Natural killer cell treated with Interleukin-12 subunit alpha and Interleukin-12 subunit beta and Interleukin-15 and Interleukin-18, amount 100 ng/mL, for 72 hours (primary cell): ENCODE measurements around the gene HTR2A. TPM values are rescaled to one million over a fixed set of nuclear protein-coding genes. Genes with fewer than 3 reads are reported as not detected.
"Not testable (repeated sequence)": the region's sequence is repeated elsewhere in the genome, so short reads cannot be mapped to it uniquely, and the experiment has no call there.

Experiments
- ATAC-seq, 2 donors: fragments of 150-1000 bp; cut with Tn5 transposase in 1 of 2; sonication (Bioruptor Pico), chemical (Tn5 transposase) in 1 of 2; 2 replicates each; pipeline ENCODE4 v1.10.0; 2021
- DNase-seq: peaks from one replicate; pipeline ENCODE4 v3.0.0; 2022; ENCODE audit warnings: low spot score
- H3K27ac Mint-ChIP-seq, 2 donors: 1 replicate in 1 of 2; 2 replicates in 1 of 2; pipeline ENCODE4 v1.8.0; 2022; ENCODE audit warnings: mixed read lengths in 2 of 2, mild to moderate bottlenecking in 1 of 2, moderate library complexity in 1 of 2
- H3K27me3 Mint-ChIP-seq, 2 donors: 1 replicate in 1 of 2; 2 replicates in 1 of 2; pipeline ENCODE4 v1.8.0; 2022; ENCODE audit warnings: mixed read lengths in 2 of 2
- H3K36me3 Mint-ChIP-seq: one replicate; pipeline ENCODE4 v1.8.0; 2022; ENCODE audit warnings: mixed read lengths
- H3K4me1 Mint-ChIP-seq, 2 donors: 1 replicate in 1 of 2; 2 replicates in 1 of 2; pipeline ENCODE4 v1.8.0; 2022; ENCODE audit warnings: low read depth in 2 of 2, mixed read lengths in 2 of 2, mild to moderate bottlenecking in 1 of 2
- H3K4me3 Mint-ChIP-seq: one replicate; pipeline ENCODE4 v1.8.0; 2022; ENCODE audit warnings: mixed read lengths
- H3K9me3 Mint-ChIP-seq: 2 replicates; pipeline ENCODE4 v1.8.0; 2022; ENCODE audit warnings: mixed read lengths
- total RNA-seq, 2 donors: library from RNA; stranded (reverse); gene quantifications; one replicate each; pipeline ENCODE4 v1.2.3, GENCODE V29; 2022

The HTR2A gene
- total RNA-seq, 2 donors from 2014 or later, result not detected

DNA sequence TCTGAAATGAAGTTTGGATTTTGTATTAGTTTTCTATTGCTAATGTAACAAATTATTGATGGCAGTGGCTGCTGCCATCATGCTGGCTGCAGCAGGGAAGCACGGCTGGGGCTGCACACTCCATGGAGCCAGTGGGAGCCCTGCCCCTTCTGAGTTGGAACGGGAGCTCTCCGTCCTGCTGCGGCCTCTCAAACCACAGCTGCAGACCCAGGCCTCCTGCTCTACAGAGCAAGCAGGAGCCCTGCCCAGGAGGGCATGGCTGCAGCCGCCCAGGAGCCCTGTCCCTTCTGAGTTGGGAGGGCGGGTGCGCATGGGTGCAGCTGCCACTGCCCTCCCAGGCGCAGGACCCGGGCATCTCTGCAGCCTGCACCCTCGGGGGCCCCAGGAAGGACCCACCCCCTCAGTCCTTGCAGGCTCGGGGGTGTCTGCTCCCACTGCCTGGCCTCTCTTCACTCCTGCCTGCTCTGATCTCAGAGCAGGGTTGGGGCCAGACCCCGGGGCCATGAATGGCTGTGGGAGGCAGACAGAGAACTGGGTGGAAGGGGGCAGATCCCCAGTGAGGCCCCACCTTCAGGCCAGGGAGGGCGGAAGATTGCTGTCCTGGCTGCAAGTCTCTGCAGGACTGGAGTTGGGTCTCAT lies 78.9 kb downstream of the HTR2A start:
- peaks cover 11 to 20% of the 10 kb centered on the region in 2 donors for H3K27me3 Mint-ChIP-seq
- H3K36me3 Mint-ChIP-seq, result peaks cover 7% of the 10 kb centered on the region
- no peak overlapping the region for H3K27ac Mint-ChIP-seq
- H3K4me1 Mint-ChIP-seq, result no peaks in the 10 kb centered on the region
- no peak overlapping the region for H3K4me3 Mint-ChIP-seq
- DNase-seq (no peak), ATAC-seq (peak; percentile 11 to 13)
- H3K9me3 Mint-ChIP-seq, result peaks cover 2% of the 10 kb centered on the region

DNA sequence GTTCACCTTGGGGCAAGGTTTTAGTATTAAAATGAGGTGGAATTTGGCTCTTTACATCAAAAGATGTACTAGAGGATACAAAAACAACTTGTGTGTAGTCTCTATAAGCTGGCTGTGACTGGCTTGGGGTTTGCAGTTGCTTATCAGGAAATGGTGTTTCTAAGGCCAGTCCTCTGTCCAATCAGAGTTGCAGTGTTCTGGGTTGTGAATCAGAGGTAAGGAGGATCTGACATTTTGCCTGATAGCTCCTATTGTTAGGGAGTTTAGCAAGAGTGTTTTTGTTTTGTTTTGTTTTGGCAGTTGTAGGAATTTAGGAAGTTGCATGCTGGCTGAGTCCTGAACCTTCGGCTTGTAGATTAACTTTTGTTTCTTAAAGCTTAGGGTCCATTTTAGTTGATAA lies 79.8 kb downstream of the HTR2A start:
- peaks cover 14 to 23% of the 10 kb centered on the region in 2 donors for H3K27me3 Mint-ChIP-seq
- peaks cover 8% of the 10 kb centered on the region for H3K9me3 Mint-ChIP-seq
- H3K4me3 Mint-ChIP-seq, result no peak overlapping the region
- DNase-seq (no peak), ATAC-seq (no peak)
- no peaks in the 10 kb centered on the region for H3K4me1 Mint-ChIP-seq
- no peak overlapping the region for H3K27ac Mint-ChIP-seq
- H3K36me3 Mint-ChIP-seq, result peaks cover 16% of the 10 kb centered on the region

DNA sequence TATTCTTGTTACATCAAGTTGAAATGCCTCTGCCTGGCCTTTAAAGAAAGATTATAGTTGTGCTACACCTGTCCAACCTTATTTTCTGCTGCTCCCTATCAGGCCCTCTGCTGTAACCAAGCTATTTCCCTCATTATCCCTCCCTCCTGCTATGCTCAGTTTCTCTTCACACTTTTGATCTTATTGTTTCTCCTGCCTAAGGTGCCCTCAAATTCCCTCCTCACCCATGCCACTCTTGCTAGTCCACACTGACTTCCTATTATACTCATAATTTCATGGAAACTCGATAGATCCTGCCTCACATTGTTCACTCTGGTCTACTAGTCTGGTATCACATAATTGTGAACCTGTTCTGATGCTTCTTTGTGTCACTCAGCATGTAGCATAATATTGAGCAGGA lies 80.5 kb downstream of the HTR2A start:
- no peak overlapping the region for H3K27ac Mint-ChIP-seq
- H3K4me1 Mint-ChIP-seq, result no peaks in the 10 kb centered on the region
- DNase-seq, result no peak
- H3K27me3 Mint-ChIP-seq, result peaks cover 15 to 28% of the 10 kb centered on the region in 2 donors
- H3K4me3 Mint-ChIP-seq, result no peak overlapping the region
- ATAC-seq, result no peak
- peaks cover 20% of the 10 kb centered on the region for H3K36me3 Mint-ChIP-seq
- peaks cover 10% of the 10 kb centered on the region for H3K9me3 Mint-ChIP-seq

DNA sequence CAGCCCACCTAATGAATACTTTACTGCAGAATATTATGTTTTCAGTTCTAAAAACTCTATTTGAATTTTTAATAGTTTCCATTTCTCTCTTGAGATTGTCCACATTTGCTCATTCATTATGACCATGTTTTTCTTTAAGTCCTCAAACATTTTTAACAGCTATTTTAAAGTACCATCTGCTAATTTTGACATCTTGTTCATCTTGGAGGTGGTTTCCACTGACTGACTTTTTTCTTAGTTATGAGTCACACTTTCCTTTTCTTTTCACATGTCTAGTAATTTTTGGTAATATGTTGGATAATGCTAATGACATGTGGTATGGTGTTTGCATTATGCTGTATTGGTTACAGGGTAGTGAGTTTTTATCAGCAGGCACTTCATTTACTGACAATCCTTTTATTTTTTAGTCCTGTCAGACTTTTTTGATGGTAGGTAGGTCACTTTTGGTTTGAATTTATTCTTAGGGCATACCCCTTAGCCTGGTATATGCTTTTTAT lies 84.5 kb downstream of the HTR2A start:
- peaks cover 16 to 31% of the 10 kb centered on the region in 2 donors for H3K27me3 Mint-ChIP-seq
- H3K4me3 Mint-ChIP-seq, result no peak overlapping the region

DNA sequence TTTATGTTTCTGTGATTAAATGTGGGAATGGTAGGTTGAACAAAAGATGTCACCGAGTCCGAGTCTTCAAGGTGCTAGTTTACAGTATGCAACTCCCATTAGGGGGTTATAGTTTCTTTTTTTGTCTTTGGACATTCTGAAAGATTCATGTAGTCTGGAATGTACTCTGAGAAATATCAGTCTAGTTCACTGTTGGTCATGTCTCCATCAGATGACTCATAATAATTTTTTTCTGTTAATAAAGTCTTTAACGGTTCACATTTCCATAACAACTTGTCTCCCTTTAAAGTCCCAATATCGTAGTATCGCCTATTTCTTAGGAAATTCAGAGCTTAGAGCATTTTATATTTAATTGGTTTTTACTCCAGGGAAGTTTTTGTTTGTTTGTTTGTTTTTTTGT lies 86.4 kb downstream of the HTR2A start:
- Mint-ChIP-seq H3K9me3 (peaks cover 10% of the 10 kb centered on the region), H3K27me3 (peaks cover 13 to 23% of the 10 kb centered on the region in 2 donors), H3K4me1 (no peaks in the 10 kb centered on the region), H3K27ac (no peak overlapping the region), H3K4me3 (no peak overlapping the region), H3K36me3 (peaks cover 20% of the 10 kb centered on the region)
- DNase-seq, result no peak
- no peak for ATAC-seq

More for the DNA sequence above, 84.5 kb downstream of the HTR2A start:
- ATAC-seq (no peak), DNase-seq (no peak)
- peaks cover 10% of the 10 kb centered on the region for H3K9me3 Mint-ChIP-seq
- no peak overlapping the region for H3K27ac Mint-ChIP-seq
- H3K4me1 Mint-ChIP-seq, result no peaks in the 10 kb centered on the region
- peaks cover 20% of the 10 kb centered on the region for H3K36me3 Mint-ChIP-seq

DNA sequence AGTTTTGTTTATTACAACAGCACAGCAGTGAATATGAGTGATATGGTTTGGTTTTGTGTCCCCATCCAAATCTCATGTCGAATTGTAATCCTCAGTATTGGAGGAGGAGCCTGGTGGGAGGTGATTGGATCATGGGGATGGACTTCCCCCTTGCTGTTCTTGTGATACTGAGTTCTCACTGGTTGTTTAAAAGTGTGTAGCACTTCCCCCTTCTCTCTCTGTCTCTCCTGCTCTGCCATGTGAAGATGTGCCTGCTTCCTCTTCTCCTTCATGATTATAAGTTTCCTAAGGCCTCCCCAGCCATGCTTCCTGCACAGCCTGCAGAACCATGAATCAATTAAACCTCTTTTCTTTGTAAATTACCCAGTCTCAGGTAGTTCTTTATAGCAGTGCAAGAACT lies 91.9 kb downstream of the HTR2A start:
- not testable (repeated sequence) for H3K9me3 Mint-ChIP-seq, H3K4me1 Mint-ChIP-seq, H3K4me3 Mint-ChIP-seq, H3K27ac Mint-ChIP-seq, H3K36me3 Mint-ChIP-seq, ATAC-seq, DNase-seq
- peaks cover 9 to 12% of the 10 kb centered on the region in 2 donors for H3K27me3 Mint-ChIP-seq

DNA sequence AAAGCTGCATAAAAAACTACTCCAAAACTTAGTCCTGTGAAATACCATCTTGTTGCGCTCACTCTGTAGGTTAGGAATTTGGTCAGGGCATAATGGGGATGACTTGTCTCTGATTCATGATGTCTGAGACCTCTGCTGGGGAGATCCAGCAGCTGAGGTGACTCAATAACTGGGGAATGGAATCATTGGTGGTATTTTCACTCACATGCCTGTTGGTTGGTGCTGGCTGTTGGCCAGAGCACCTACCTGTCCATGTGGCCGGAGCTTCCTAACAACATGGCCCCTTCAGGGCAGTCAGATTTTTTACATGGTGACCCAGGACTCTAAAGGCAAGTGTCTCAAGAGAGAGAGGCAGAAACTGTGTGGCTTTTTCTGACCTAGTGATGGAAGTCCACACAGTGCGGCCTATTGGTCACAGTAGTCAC lies 92.5 kb downstream of the HTR2A start:
- no peaks in the 10 kb centered on the region for H3K36me3 Mint-ChIP-seq
- no peak overlapping the region for H3K27ac Mint-ChIP-seq

DNA sequence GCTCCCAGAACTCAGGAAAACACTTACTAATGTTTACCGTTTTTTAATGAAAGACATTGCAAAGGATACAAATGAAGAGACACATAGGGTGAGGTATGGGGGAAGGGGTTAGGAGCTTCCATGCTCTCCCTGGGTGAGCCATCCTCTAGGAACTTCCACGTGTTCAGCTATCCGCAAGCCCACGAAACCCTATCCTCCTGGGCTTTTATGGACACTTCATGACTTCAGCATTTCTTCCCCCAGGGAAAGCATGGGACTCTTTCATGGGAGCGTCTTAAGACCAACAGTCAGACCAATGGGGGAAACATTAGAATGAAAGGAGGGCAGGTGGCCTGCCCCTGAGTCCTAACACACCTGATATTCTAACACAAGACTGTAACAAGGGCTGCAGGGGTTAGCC lies 93.3 kb downstream of the HTR2A start:
- Mint-ChIP-seq H3K27me3 (peaks cover 7 to 12% of the 10 kb centered on the region in 2 donors), H3K4me3 (no peak overlapping the region), H3K9me3 (peaks cover 3% of the 10 kb centered on the region), H3K27ac (no peak overlapping the region), H3K4me1 (no peaks in the 10 kb centered on the region), H3K36me3 (no peaks in the 10 kb centered on the region)
- no peak for DNase-seq
- no peak for ATAC-seq

More for the DNA sequence above, 92.5 kb downstream of the HTR2A start:
- H3K9me3 Mint-ChIP-seq, result peaks cover 3% of the 10 kb centered on the region
- H3K27me3 Mint-ChIP-seq, result peaks cover 7 to 12% of the 10 kb centered on the region in 2 donors
- ATAC-seq, result no peak
- H3K4me3 Mint-ChIP-seq, result no peak overlapping the region
- no peaks in the 10 kb centered on the region for H3K4me1 Mint-ChIP-seq
- no peak for DNase-seq

DNA sequence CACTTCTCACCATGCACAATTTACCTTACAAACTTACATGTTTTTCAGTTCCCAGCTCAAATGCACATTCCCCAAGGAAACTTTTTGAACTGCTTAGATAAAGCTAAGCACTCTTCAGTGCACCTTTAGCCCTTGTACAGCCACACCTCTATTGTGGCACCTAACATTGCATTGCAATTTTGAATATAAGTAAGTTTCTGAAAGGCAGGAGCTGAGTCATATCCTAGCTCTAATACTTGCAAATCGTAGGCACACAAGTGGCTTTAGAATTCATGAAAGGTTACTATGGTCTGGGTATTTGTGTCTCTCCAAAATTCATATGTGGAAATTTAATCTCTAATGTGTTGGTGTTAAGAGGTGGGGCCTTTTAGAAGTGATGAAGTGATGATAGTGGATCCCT lies 95.0 kb downstream of the HTR2A start:
- DNase-seq (no peak), ATAC-seq (no peak)
- H3K36me3 Mint-ChIP-seq, result no peaks in the 10 kb centered on the region
- no peak overlapping the region for H3K4me3 Mint-ChIP-seq
- peaks cover 3% of the 10 kb centered on the region for H3K9me3 Mint-ChIP-seq
- H3K4me1 Mint-ChIP-seq, result peaks cover 7% of the 10 kb centered on the region in 2 donors
- H3K27me3 Mint-ChIP-seq, result peaks cover 2 to 5% of the 10 kb centered on the region in 2 donors
- no peak overlapping the region for H3K27ac Mint-ChIP-seq

DNA sequence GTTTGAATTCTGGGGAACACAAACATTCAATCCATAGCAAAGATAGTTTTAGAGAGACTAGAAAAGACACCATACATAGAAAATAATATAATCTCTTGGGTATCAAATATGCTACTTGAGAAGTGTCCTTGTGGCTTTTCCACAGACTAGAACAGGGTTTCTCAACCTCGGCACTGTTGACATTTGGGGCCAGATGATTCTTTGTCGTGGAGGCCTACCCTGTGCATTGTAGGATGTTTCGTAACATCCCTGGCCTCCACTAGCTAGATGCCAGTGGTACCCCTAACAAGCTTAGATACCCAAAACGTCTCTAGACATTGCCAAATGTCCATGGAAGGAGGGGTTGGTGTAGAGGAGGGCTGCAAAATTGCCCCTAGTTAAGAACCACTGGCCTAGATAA lies 97.7 kb downstream of the HTR2A start:
- Mint-ChIP-seq H3K4me1 (peaks cover 17 to 22% of the 10 kb centered on the region in 2 donors), H3K27me3 (no peaks in the 10 kb centered on the region), H3K36me3 (peaks cover 4% of the 10 kb centered on the region), H3K27ac (no peak overlapping the region), H3K4me3 (no peak overlapping the region), H3K9me3 (no peaks in the 10 kb centered on the region)
- no peak for ATAC-seq
- no peak for DNase-seq

DNA sequence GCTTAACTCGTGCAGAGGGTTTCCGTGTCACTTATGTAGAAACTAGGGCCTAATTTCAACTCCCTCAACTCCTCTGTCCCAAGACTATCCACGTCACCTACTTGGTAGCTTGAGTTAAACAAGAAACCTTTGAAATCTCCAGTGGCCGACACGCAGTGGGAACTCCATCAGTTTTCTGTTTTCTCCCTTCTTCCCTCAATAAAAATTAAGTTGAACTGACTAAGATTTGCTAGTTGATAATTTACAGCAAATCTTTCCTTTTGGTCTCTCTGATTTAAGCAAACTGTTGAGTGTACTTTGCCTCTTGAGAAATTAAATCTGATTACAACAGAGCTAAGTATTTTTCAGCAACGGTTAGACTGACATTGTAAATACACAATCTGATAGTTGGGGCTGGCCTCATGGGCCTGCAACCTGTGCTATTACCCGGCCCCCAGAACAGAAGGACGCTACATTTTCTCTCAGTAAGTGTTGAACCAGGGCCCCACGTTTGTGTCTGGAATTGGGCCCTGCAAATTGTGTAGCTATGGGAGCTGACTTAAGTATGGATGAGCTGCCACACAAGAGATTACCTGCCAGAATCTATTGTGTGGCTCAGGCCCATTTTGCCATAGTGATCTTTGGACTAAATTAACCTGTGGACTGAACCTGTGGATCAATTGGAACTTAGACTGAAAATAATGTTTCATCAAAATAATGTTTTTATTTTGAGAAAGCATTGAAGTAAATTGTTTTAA lies 99.2 kb downstream of the HTR2A start:
- Mint-ChIP-seq H3K36me3 (peaks cover 4% of the 10 kb centered on the region), H3K9me3 (no peaks in the 10 kb centered on the region), H3K27ac (peak overlapping the region; percentile 88 to 89), H3K4me3 (peak overlapping the region; percentile 99), H3K4me1 (peaks cover 17 to 27% of the 10 kb centered on the region in 2 donors), H3K27me3 (no peaks in the 10 kb centered on the region)
- ATAC-seq (no peak), DNase-seq (no peak)

DNA sequence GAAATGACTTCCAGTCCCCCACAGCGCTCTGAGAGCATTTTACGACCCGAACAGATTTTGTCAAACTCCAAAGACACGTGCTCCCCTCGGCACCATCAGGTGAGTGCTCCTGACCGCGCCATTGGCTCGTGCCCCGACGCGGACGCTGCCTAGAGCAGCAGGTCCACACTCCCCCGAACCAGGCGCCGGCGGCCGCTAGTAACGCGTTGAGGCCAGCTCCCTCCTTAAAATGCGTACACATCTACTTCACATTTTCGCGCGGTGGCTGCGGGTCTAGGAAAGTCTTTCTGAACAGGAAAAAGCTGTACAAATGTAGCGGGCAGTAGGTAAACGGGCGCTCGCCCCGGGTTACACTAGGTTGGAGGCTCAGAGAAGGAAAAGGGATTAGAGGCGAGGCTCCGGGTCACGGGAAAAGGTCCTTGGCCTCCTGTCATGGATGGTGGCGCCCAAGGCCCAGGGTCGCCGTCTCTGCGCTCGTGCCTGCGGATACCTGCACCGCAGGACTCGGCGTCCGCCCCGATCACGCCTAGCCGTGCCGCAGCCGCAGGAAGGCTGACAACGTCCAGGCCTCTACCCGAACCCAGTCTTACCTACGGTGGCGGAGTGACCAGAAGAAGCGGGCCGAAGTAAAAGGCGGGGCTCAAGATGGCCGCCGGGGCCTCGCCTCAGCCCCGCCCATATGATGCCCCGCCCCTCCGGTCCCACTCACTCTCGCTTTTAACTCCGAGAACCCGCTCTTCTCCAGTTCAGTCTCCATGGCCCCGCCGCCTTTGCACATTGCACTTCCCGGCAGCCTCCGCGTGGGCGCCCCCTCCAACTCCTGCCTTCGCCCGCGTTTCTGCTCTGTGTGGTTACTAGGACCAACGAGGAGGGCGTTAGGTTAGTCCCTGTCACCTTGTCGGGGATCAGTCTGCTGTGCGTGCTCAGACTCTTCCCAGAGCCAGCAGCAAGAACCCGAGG lies 100.1 kb downstream of the HTR2A start, which contains the start of gene ESD:
Gene ESD (minus strand): TSS at position 647 of the 960 bp plus-strand sequence. CDS start 5,748 bp downstream, outside the sequence.
- peak; percentile 95 for ATAC-seq
- Mint-ChIP-seq H3K27me3 (no peaks in the 10 kb centered on the region), H3K36me3 (peaks cover 4% of the 10 kb centered on the region), H3K27ac (peak within 1 kb of the TSS; percentile 88 to 89), H3K9me3 (no peaks in the 10 kb centered on the region), H3K4me3 (peak within 1 kb of the TSS; percentile 99), H3K4me1 (peaks cover 17 to 27% of the 10 kb centered on the region in 2 donors)
- peak; percentile 86 for DNase-seq

DNA sequence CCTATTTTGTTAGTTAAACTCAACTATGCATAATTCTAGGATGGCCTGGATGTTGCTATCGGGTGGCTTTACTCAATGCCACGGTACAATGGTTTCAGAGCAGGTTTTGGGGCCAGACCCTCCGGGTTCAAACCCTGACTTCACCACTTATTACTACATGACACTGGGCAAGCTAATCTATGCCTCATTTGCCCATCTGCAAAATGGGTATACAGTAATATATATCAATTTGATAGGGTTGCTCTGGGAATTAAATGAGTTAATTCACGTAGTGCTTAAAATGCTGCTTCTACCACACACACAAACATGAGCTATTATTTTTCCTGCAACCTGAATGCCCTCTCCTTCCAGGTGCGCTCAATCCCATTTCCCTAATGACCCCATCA lies 100.7 kb downstream of the HTR2A start:
- Mint-ChIP-seq H3K4me3 (peak overlapping the region; percentile 99), H3K9me3 (no peaks in the 10 kb centered on the region), H3K27ac (peak overlapping the region; percentile 88 to 89), H3K4me1 (peaks cover 17 to 27% of the 10 kb centered on the region in 2 donors), H3K36me3 (peaks cover 4% of the 10 kb centered on the region), H3K27me3 (no peaks in the 10 kb centered on the region)
- ATAC-seq, result no peak
- DNase-seq, result no peak
